Measurements from ENCODE around the gene PTPRN2.
"Not testable (repeated sequence)": the region's sequence is repeated elsewhere in the genome, so short reads cannot be mapped to it uniquely, and the experiment has no call there.

The PTPRN2 gene

GRCh38 chr7:157945401-157945800, 642.2 kb downstream of the PTPRN2 start:
- DNase-seq (ENCODE audit: low spot score), result no peak

- no peak for DNase-seq (ENCODE audit: low spot score)
Observed at GRCh38 chr7:157944734-157945291, 642.8 kb downstream of the PTPRN2 start.

GRCh38 chr7:157944051-157944450, 643.6 kb downstream of the PTPRN2 start:
- DNase-seq (ENCODE audit: low spot score), result no peak

- DNase-seq (ENCODE audit: low spot score), result no peak
Observed at GRCh38 chr7:157943561-157943960, 644.1 kb downstream of the PTPRN2 start.

- no peak for DNase-seq (ENCODE audit: low spot score)
Observed at GRCh38 chr7:157941210-157941609, 646.4 kb downstream of the PTPRN2 start.

- DNase-seq (ENCODE audit: low spot score), result no peak
Observed at GRCh38 chr7:157940497-157940896, 647.1 kb downstream of the PTPRN2 start.

GRCh38 chr7:157938211-157938610, 649.4 kb downstream of the PTPRN2 start:
- no peak for DNase-seq (ENCODE audit: low spot score)

GRCh38 chr7:157937406-157937805, 650.2 kb downstream of the PTPRN2 start:
- DNase-seq (ENCODE audit: low spot score), result no peak

- no peak for DNase-seq (ENCODE audit: low spot score)
Observed at GRCh38 chr7:157936976-157937375, 650.6 kb downstream of the PTPRN2 start.

GRCh38 chr7:157935721-157936120, 651.9 kb downstream of the PTPRN2 start:
- not testable (repeated sequence) for DNase-seq (ENCODE audit: low spot score)

GRCh38 chr7:157933219-157934155, 654.1 kb downstream of the PTPRN2 start:
- not testable (repeated sequence) for DNase-seq (ENCODE audit: low spot score)

- peak; percentile 8 for DNase-seq (ENCODE audit: low spot score)
Observed at GRCh38 chr7:157932498-157933218, 655.0 kb downstream of the PTPRN2 start.

- DNase-seq (ENCODE audit: low spot score), result no peak
Observed at GRCh38 chr7:157930926-157931466, 656.6 kb downstream of the PTPRN2 start.

GRCh38 chr7:157930441-157930840, 657.2 kb downstream of the PTPRN2 start:
- DNase-seq (ENCODE audit: low spot score), result no peak

GRCh38 chr7:157929671-157930070, 658.0 kb downstream of the PTPRN2 start:
- no peak for DNase-seq (ENCODE audit: low spot score)

- DNase-seq (ENCODE audit: low spot score), result no peak
Observed at GRCh38 chr7:157928808-157929425, 658.7 kb downstream of the PTPRN2 start.

- no peak for DNase-seq (ENCODE audit: low spot score)
Observed at GRCh38 chr7:157928171-157928794, 659.3 kb downstream of the PTPRN2 start.

- no peak for DNase-seq (ENCODE audit: low spot score)
Observed at GRCh38 chr7:157927313-157927925, 660.2 kb downstream of the PTPRN2 start.

- no peak for DNase-seq (ENCODE audit: low spot score)
Observed at GRCh38 chr7:157926521-157927150, 661.0 kb downstream of the PTPRN2 start.

- no peak for DNase-seq (ENCODE audit: low spot score)
Observed at GRCh38 chr7:157926107-157926506, 661.5 kb downstream of the PTPRN2 start.
